HG02852 (cell line): ENCODE data around the gene OR2W3.

Experiments used
- ATAC-seq: cut with Tn5 transposase; IDR thresholded peaks from one replicate; pipeline ENCODE4 v1.9.1; 2021; ENCODE audit warnings: mild to moderate bottlenecking, moderate library complexity; ENCODE audit not compliant: unreplicated experiment

The OR2W3 gene

DNA sequence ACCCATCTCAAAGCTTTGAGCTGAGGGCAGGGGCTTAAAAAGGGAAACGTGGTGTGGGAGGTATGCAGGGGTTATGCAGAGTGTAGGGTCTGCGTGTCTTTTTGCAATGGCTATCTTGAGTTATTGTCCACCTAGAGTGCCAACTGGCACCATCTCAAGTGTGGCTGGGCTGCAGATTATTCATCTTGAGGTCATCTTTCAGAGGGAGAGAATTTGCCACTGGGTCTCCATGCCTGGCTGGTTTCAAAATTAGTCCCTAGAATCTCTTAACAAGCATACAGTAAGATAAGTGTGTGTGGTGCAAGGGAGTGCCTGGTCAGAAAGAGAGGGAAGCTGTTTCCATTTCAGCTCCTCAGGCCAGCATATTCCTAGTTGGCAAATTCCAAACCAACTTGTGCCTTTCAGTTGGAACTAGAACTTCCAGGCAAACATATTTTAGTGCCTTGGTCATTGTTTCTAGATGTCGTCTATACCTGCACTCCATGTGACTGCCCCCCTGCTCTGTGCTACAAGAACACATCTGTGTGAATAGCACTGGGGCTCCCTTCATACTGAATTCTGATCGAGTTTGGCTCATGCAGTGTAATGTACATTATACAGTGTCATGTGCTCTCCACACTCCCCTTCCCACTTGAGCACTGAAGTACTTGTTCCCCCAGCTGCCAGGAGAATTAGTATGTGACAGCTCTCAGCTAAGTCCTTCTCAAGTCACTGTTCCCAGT, 19.7 kb downstream of the OR2W3 start:
- no peak for ATAC-seq

DNA sequence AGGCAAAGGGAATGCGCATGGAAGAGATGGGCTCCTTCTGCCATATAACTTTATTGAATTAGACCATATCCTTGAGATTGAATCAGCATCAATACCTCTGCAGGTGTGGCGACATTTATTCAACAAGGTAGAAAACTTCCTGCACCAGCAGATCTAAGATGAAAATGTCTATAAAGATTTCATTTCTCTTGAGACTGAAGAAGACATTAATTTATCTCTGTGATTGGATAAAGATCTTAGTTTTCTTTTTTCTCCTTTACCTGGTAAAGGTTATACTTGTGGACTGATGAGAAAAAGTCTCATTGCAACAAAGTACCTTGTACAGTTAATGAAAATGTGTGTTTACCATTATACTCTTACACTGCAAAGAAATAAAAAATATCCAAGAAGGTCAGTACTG, 24.6 kb downstream of the OR2W3 start, which contains the start of gene OR2T8:
OR2T8 (plus strand) TSS at position 301 of the 400 bp plus-strand sequence. CDS start 766 bp downstream, outside the sequence.
- no peak for ATAC-seq

DNA sequence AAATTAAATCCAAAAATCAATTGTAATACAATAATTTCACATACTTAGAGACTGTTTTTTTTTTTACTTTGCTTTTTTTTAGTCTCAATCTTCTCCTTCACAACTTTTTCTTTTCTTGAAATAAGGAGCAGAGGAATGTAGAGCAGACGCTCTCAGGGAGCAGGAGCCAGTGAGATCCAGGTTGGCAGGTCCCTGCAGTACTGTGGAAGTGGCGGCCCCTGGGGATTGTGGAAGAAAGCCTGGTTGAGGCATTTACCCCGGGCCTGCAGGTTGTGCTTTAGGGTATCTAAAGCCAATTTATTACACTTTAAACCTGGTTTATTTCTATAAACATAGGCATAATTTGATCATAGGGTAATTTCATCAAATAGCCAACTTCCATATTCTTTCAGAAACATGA, 28.6 kb downstream of the OR2W3 start:
- no peak for ATAC-seq

DNA sequence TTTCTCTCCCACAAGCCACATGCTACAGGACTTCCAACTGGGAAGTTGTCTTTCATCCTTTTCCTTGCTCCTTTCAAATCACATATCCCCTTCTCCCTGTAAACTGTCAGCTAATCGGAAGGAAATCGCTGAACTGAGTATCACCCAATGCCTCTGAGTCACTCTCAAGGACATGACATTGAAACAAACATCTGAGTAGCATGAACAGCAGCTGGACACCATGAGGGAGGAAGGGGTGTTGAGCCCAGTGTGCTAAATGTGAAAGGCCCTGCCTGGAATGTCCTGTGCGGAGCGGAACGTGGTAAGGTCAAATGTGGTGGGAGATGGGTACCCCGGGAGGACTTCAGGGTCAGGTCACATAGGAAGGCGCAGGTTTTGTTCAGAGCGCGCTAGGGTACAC, 29.5 kb downstream of the OR2W3 start, which contains the start of gene OR2AJ1:
OR2AJ1 (plus strand) TSS at position 22 of the 400 bp plus-strand sequence. CDS start 8,880 bp downstream, outside the sequence.
- ATAC-seq, result no peak

DNA sequence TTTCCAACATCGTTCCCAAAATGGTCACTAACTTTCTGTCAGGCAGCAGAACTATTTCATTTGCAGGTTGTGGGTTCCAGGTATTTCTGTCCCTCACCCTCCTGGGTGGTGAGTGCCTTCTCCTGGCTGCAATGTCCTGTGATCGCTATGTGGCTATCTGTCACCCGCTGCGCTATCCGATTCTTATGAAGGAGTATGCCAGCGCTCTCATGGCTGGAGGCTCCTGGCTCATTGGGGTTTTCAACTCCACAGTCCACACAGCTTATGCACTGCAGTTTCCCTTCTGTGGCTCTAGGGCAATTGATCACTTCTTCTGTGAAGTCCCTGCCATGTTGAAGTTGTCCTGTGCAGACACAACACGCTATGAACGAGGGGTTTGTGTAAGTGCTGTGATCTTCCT, 38.6 kb downstream of the OR2W3 start:
- no peak for ATAC-seq

DNA sequence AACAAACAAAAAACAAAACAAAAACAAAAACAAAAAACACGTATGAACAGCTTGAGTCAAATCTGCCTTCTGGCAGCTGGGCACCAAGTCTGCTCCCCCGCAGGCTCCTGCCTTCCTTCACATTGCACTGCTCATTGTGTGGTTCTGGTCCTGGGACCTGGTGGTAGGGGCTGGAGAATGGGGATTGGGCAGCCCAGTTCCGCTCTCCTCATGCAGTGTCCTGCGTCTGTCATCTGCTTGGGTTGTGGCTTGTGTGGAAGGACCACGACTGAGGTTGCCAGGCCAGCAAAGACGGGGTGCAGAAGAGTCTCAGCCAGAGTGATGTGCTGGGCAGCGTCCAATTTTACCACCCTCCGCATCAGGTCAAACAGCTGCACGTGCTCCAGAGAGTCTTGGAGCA, 40.4 kb downstream of the OR2W3 start:
- no peak for ATAC-seq

DNA sequence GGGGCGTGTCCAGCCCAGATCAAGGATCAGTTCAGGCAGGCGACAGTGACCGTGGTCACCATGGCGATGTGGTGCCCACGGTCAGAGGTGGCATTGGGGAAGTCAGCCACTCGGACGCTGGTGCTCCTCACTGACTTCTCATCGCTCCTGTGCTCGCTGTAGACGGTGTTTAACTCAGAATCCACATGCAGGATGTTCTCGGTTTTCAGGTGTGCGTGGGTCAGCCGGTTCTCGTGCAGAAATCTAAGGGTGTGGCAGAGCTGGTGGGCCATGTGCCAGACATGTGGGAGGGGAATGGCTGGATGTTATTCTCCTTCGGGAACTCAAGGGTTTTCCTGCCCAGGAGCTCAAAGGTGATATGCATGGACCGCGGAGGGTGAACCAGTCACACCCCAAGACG, 41.0 kb downstream of the OR2W3 start:
- no peak for ATAC-seq

DNA sequence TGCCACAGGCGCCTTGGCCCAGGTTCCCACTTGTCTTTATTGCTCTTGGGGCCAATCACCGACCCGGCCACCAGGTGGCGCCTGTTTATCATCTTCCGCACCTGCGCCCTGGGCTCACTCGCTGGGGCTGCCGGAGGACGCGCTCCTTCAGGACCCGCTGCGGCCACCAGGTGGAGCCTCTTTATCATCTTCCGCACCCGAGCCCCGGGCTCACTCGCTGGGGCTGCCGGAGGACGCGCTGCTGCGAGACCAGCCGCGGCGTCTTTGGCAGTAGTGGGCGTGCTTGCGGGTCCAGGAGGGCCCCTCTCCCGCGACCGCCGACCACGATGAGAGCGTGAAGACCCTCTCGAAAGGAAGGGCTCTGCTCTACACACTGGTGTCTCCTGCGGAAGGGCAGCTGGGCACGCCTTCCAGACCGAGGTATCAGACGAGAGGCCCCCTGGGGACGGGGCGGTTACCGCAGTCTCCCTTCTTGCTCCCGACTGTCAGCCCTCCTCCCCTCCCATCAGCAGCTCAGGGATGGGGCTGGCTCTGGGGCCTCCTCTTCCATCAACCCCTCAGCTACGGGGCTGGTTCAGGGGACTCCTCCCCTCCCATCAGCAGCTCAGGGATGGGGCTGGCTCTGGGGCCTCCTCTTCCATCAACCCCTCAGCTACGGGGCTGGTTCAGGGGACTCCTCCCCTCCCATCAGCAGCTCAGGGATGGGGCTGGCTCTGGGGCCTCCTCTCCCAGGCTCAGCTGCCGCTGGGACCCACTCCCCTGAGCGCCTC, 41.8 kb downstream of the OR2W3 start:
- peak; percentile 100 for ATAC-seq

DNA sequence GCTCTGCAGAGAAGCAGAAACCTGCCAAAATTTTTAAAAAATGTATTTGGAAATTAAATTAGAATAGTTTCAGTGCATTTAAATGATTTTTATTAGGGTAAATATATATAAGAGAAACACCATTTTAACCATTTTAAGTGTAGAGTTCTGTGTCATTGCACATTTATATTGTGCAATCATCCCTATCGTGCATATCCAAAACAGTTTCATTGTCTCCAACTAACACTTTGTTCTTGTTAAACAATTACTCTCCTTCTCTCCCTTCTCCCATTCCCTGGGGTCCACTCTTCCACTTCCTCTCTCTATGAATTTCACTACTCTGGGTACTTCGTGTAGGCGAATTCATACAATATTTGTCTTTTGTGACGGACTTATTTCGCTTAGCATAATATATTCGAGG, 47.2 kb downstream of the OR2W3 start:
- no peak for ATAC-seq
